NCI-H2171 (cell line): ENCODE measurements around the gene AMZ2.
A peak's percentile ranks its signal among the peaks of the same experiment; 100 is the strongest.
"Not testable (repeated sequence)": the region's sequence is repeated elsewhere in the genome, so short reads cannot be mapped to it uniquely, and the experiment has no call there.

ENCODE experiments used
- DNase-seq: peaks from one replicate; lab custom pipeline; 2025; lab: John Stamatoyannopoulos, UW

AMZ2 gene

DNA sequence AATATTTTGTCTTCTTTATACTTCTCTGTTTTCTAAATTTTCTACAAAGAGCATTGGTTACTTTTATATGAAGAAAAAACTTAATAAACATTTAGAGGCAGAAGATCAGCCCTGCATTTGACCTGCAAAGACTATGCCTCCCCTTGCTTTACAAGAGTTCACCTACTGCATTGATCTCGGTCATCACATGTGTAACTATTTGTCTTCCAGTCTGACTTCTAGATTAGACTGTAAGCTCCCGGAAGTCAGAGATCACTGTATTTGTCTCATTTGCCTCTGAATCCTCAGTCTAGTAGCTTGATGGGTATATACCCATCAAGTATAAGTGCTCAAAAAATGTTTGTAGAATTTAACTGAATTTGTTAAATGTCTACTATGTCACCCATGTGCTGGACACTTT, 27.7 kb upstream of the AMZ2 start:
- DNase-seq: not testable (repeated sequence)

DNA sequence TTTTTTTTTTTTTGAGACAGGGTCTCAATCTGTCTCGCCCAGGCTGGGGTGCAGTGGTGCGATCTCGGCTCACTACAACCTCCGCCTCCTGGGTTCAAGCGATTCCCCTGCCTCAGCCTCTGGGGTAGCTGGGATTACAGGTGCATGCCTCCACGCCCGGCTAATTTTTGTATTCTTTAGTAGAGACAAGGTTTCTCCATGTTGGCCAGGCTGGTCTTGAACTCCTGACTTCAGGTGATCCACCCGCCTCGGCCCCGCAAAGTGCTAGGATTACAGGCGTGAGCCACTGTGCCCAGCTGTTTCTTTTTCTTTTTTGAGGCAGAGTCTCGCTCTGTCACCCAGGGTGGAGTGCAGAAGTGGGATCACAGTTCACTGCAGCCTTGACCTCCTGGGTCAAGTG, 27.1 kb upstream of the AMZ2 start:
- DNase-seq: not testable (repeated sequence)

DNA sequence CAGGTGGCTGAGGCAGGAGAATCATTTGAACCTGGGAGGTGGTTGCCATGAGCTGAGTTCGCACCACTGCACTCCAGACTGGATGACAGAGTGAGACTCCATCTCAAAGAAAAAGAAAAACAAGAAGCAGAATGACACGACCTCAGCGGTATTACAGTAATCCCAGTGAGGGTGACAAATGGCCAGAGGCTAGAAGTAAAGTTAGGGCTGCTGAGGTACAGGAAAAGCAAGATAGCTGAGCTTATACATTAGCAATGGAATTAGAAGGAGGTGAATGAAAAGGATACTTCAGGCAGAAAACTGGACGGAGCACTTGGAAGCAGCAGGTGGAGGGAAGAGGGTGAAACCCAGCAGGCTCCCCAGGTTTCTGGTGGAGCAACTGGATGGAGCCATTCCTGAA, 26.1 kb upstream of the AMZ2 start:
- no peak for DNase-seq

DNA sequence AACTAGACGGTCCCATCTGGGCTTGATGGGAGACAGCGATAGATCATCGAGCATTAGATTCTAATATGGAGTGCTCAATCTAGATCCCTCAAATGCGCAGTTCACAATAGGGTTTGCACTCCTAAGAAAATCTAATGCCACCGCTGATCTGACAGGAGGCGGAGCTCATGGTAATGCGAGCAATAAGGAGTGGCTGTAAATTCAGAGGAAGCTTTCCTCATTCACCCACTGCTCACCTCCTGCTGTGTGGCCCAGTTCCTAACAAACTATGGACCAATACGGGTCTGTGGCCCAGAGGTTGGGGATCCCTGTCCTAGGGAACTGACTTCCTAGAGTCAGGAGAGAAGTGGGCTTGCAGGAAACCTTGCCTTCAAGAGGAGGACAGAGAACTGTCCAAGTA, 25.2 kb upstream of the AMZ2 start:
- DNase-seq: no peak

GRCh38 chr17:68225055-68225454, 22.8 kb upstream of the AMZ2 start:
- DNase-seq: not testable (repeated sequence)

DNA sequence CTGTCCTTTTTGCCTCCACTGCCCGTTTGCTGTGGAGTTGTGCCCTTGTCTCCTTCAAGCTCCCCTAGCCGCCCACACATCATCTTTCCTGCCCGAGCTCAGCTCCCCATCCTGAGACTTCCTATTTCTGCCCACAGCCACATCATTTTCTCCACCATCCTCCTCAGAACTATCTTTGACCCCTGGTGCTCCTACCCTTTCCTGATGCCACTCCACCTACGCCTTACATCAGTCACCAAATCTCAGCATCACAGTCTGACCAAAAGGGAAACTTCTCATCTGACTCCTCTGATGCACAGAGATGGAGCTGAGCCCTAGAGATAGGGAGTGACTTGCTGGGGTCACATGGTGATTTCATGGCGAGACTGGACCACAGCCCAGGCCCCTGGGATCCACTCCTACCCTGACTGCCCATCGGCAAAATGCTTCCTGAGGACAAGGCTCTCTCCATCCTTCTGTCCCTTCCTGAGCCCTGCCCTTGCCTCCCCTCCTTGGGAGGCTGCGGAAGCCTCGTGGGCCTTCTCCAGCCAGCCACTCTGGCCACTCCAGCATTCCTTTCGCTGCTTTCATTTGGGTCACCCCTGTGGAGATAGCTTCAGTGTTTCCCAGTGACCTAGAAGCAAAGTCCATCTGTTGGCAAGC, 19.7 kb upstream of the AMZ2 start:
- DNase-seq: not testable (repeated sequence)

DNA sequence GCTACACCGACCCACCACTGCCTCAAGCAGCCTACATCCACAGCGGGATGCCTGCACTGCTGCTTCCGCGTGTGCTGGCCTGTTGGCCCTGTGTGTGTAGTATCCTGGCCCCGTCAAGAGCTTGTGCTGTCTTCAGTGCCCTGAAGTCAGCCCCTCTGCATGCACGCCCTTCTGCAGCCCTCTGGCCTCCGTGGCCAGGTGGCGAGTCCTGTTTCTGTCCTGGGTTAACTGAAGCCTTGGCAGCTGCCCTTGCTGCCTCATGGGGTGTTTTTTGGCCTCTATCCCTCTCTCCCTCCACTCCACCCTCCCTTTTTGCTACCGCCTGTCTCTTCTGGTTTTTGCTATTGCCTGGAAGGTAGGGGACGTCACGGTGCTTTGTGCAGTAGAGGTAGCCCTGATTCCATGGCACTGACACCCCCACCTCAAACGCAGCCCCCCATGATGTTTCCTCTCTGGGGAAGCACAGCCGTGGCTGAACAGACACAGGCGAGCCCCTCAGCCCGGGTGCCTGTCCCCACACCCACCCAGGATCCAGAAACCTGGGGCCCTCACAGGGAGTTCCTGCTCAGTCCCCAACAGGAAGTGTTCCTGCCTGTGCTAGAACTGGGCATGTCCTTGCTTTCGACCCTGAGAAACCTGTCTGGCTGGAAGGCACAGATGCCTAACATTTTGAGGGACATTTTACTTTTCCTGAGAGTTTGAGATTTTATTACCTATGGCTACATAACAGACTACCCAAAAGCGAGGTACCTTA, 18.8 kb upstream of the AMZ2 start:
- no peak for DNase-seq

GRCh38 chr17:68229619-68230018, 18.2 kb upstream of the AMZ2 start:
- no peak for DNase-seq

GRCh38 chr17:68231131-68231530, 16.7 kb upstream of the AMZ2 start:
- DNase-seq: not testable (repeated sequence)

- DNase-seq: no peak
Measured at GRCh38 chr17:68231541-68231940, 16.3 kb upstream of the AMZ2 start.

DNA sequence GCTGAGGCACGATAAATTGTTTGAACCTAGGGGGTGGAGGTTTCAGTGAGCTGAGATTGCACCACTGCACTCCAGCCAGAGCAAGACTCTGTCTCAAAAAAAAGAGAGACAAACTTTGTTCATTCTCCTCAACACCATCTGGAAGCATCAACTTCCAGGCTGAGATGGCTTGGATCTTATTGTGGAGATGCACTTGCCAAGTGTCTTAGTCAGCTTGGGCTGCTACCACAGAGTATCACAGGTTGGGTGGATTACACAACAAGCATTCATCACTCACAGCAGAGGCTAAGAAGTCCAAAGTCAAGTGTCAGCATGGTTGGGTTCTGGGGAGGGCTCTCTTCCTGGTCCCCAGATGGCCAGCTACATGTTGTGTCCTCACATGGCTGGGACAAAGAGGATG, 15.1 kb upstream of the AMZ2 start:
- DNase-seq: not testable (repeated sequence)

- not testable (repeated sequence) for DNase-seq
Measured at GRCh38 chr17:68234726-68235335, 13.0 kb upstream of the AMZ2 start.

DNA sequence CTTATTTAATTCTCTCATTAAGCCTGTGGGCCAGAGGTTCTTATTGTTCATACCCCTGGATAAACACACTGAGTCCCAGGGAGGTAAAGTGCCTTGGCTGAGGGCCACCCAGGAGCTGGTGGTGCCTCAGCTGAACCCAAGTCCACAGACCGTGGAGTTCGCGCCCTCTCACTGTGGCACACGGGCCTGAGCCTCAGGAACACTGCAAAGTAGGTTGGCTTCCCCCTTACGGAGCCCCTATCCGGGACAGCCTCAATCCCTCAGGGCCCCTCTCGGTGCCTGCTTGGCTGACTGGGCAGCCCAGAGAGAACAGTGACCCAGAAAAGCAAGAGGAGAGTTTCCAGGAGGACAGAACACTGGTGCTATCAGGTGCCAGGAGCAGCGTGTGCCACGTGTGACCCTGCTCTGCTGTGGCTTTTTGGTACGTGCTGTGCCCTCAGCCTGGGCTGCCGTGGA, 12.5 kb upstream of the AMZ2 start:
- DNase-seq: not testable (repeated sequence)

DNA sequence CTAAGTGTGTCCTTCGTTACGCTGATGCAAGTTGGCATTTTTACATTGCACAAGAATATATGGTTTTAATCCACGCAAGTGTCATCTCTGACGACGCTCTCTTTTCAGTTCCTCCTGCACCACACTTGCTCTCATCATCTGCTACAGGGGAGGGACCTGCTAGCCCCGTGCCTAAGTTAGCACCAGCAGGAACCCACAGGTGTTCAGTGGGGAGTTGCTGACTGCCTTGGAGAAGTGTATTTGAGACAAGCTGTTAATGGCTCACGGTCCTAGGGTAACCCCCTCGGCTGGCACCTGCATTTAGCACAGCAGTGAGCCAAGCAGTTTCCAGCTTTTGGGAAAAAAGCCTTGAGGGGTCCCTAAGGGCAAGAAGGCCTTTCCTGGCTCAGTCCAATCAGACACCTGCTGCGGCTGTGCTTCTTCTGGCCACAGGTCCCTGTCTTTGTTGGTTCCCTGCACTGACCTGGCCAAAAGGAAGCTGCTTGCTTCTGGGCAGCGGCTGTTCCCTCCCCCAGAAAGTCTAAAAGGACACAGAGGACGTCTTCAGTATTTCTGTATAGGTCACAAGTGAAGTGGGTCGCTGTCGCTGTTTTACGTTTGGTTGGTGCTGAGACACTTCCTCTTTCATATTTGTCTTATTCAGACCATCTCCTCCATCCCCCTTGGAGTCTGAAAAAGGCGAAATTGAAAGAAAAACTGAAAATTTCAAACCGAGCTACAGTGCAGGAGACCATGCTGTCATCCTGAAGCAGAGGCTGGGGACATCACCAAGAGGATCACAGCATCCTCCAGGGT, 10.3 kb upstream of the AMZ2 start:
- not testable (repeated sequence) for DNase-seq

DNA sequence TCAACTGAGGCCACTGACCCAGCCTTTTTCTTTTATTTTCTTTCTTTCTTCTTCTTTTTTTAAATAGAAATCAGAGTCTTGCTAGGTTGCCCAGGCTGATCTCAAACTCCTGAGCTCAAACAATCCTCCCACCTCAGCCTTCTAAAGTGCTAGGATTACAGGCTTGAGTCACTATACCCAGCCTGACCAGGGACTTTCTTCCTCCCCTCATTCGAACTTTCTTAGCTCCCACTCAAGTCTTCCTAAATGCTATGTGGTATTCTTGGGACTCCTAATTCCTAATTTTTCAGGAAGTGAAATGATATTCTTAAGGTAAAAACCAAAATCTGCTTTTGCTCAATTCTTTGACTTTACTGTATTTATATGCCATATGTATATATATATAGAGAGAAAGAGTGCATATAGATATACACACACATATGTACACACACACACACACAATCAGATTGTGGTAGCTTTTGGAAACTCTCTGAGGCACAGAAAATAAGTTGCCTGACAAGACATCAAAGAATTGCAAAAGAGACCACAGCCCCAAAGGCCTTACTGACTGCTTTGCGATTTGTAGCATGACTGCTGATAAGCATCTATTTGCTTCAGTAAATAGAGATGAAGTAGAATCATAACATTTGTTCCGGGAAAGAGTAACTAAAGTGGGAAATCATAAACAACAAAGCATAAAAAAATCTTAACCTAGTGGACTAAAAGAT, 9.5 kb upstream of the AMZ2 start:
- DNase-seq: no peak

- no peak for DNase-seq
Measured at GRCh38 chr17:68238871-68239253, 9.0 kb upstream of the AMZ2 start.

- DNase-seq: no peak
Measured at GRCh38 chr17:68239632-68240366, 8.0 kb upstream of the AMZ2 start.

DNA sequence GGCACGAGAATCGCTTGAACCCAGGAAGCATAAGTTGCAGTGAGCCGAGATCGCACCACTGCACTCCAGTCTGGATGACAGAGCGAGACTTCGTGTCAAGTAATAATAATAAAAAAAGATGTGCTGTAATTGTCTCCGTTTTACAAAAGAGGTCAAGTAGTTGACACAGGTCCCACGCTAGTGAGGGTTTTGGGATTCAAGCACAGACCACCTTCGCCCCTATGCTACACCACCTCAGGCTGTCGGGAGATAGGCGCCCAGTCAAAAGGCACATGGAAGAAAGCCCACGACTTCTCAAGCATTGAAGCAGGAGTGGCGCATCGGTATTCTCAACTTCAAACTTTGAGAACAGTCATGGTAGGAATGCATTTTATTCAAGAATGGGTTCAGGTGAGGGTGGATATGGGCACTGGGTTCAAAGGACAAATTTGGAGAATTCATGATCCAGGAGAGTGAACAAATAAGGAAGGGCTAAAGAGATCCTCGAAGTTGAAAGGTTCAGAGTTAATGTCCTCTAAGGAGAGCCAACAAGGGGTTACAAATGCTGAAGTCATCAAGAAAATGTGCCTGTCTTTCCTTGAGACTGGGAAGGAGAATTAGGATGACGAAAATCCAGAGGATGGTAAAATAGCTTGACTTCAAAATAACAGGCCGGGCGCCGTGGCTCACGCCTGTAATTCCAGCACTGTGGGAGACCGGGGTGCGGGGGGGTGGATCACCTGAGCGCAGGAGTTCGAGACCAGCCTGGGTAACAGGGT, 1.4 kb upstream of the AMZ2 start:
- no peak for DNase-seq

DNA sequence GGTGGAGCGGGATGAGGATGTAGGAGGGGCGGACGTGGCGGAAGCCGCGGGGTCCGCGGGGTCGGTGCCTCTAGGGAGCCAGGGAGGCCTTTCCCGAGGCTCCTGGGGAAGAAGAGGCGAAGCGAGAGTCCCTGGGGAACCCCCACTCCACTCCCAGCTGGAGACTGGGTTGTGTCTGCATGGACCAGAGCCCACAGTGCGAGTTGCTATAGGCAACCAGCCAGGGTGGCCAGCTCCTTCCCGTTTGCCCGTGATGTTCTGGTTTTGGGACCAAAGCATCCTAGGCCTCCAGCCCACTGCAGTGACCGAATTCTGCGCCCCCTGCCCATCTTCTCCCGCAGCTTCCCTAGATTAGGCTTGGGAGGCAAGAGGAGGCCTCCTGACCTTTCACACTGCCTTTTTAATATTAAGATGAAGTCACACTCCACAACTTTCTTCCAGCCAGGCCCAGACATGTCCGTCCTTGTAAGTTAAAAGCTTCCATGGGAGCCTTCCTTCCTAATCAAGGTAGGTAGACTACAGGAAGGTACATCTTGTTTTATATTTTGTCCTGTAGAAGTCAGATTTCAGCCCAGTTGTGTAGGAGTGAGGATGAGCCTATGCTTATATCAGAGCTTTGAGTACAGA, 469 bp downstream of the AMZ2 start:
- peak; percentile 60 for DNase-seq

GRCh38 chr17:68248891-68249290, 1.0 kb downstream of the AMZ2 start:
- DNase-seq: no peak
